Gastroesophageal sphincter (tissue), 3 donors: ENCODE measurements around the gene SNCA.

Source experiments
- CTCF ChIP-seq, 4 experiments: fragments of 200-600 bp in 2 of 4; fragments of 450-650 bp in 2 of 4; sonication (generic) in 1 of 4; IDR thresholded peaks; one replicate each; pipeline ENCODE4 v1.5.1; 2017 to 2019; ENCODE audit warnings: antibody characterized with exemption in 4 of 4, mild to moderate bottlenecking in 2 of 4, moderate library complexity in 2 of 4
- POLR2A ChIP-seq, 2 donors: fragments of 450-650 bp; IDR thresholded peaks; one replicate each; pipeline ENCODE4 v1.6.1; 2017; ENCODE audit warnings: antibody characterized with exemption in 2 of 2, mild to moderate bottlenecking in 2 of 2, moderate library complexity in 1 of 2
- POLR2AphosphoS5 ChIP-seq: sonication (generic); formaldehyde crosslinking; IDR thresholded peaks from one replicate; pipeline ENCODE4 v1.6.1; 2017; ENCODE audit warnings: antibody characterized with exemption

- no peak for TF ChIP-seq CTCF (IDR thresholded peaks at IDR 0.05)
- no peak for TF ChIP-seq POLR2A (IDR thresholded peaks at IDR 0.05)
- TF ChIP-seq POLR2AphosphoS5 = no peak
These were observed 77.5 kb downstream of the SNCA start for GRCh38 chr4:89759426-89759825.
